Omental fat pad (tissue), 4 donors: Measurements from ENCODE around the gene PKNOX2. TPM values are rescaled to one million over a fixed set of nuclear protein-coding genes. Genes with fewer than 3 reads are reported as not detected.

Experiments used
- ATAC-seq: fragments of 150-250 bp; one replicate; pipeline ENCODE4 v1.9.1; 2016; ENCODE audit warnings: mild to moderate bottlenecking, moderate library complexity; ENCODE audit not compliant: low FRiP score
- DNase-seq: peaks from one replicate; pipeline ENCODE4 v3.0.0-alpha.2; 2019; ENCODE audit warnings: low spot score
- CTCF ChIP-seq, 3 donors: fragments of 450-650 bp; IDR thresholded peaks; one replicate each; pipeline ENCODE4 v1.5.1; 2016 to 2017; ENCODE audit warnings: antibody characterized with exemption in 3 of 3, mild to moderate bottlenecking in 3 of 3, moderate library complexity in 2 of 3
- total RNA-seq, 4 donors: library from RNA; depleted of rRNA; stranded (reverse); fragments of >200 nt; gene quantifications; one replicate each; pipeline ENCODE4 v1.1.0, GENCODE V29; 2016

The PKNOX2 gene
- total RNA-seq, 4 donors from 2014 or later: 0.19 to 2.7 (median 0.82) TPM

- no peak for TF ChIP-seq CTCF (IDR thresholded peaks at IDR 0.05)
- DNase-seq (no peak), ATAC-seq (no peak)
Measured at GRCh38 chr11:125380756-125381445, 216.3 kb downstream of the PKNOX2 start.

- no peak for TF ChIP-seq CTCF (IDR thresholded peaks at IDR 0.05)
- DNase-seq: no peak
Measured at GRCh38 chr11:125381499-125382044, 217.0 kb downstream of the PKNOX2 start.

GRCh38 chr11:125382314-125382791 lies 217.8 kb downstream of the PKNOX2 start:
- ATAC-seq (no peak), DNase-seq (no peak)
- no peak for TF ChIP-seq CTCF (IDR thresholded peaks at IDR 0.05)

More at GRCh38 chr11:125381499-125382044, 217.0 kb downstream of the PKNOX2 start:
- ATAC-seq: no peak

GRCh38 chr11:125382822-125383221 lies 218.3 kb downstream of the PKNOX2 start:
- no peak for DNase-seq
- TF ChIP-seq CTCF (IDR thresholded peaks at IDR 0.05): no peak
- no peak for ATAC-seq

GRCh38 chr11:125384825-125385224 lies 220.3 kb downstream of the PKNOX2 start:
- TF ChIP-seq CTCF (IDR thresholded peaks at IDR 0.05): no peak
- ATAC-seq: no peak
- DNase-seq: no peak

GRCh38 chr11:125387901-125388300 lies 223.3 kb downstream of the PKNOX2 start:
- no peak for DNase-seq

More at GRCh38 chr11:125387901-125388300, 223.3 kb downstream of the PKNOX2 start:
- no peak for TF ChIP-seq CTCF (IDR thresholded peaks at IDR 0.05)
- ATAC-seq: no peak
